GM18499 (cell line): ENCODE results near the gene CALCB.
"Not testable (repeated sequence)": the region's sequence is repeated elsewhere in the genome, so short reads cannot be mapped to it uniquely, and the experiment has no call there.

Source experiments
- ATAC-seq: cut with Tn5 transposase; IDR thresholded peaks from one replicate; pipeline ENCODE4 v1.9.1; 2021; ENCODE audit warnings: moderate number of reproducible peaks; ENCODE audit not compliant: insufficient read depth, unreplicated experiment

The CALCB gene, protein sequence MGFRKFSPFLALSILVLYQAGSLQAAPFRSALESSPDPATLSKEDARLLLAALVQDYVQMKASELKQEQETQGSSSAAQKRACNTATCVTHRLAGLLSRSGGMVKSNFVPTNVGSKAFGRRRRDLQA

DNA sequence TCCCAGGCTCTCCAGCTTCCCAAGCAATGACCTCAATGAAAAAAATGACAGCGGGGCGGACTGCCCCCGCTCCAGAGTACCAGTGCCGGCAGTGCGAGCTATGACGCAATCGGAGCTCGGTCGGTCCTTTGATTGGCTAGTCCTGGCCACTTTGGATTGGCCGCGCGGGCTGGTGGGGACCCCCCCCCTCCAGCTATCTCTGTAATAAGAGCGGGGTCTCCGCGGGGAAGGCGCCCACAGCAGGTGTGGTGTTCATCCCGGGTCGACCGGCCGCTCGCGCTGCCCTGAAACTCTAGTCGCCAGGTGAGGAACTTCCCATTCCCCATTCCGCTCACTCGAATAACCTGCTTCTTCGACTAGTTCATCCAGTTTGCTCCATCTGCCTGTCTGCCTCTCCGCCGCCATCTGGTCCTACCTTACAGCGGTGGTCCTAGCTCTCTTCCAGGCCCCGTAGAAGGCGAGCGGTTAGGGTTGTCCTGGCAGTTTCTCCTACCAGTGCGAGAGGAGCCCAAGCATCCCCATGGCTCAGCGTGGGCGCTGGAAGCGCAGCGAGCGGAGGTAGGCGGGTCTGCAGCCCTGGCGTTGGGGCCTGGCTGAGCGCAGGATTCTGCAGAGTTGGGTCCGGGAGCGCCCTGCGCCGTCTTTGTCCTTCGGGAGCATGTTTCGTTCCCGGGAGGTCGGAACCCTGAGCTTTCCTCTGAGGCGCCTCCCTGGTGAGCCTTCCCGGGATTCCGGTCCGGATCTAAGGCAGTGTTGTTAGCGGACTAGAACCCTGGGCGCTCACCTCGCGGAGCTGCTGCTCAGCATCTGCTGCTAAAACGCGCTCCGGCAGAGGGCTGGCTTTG, at the start of gene CALCB:
Gene CALCB (plus strand): TSS at position 233 of the 845 bp plus-strand sequence. CDS start 1,126 bp downstream, outside the sequence.
- no peak for ATAC-seq

DNA sequence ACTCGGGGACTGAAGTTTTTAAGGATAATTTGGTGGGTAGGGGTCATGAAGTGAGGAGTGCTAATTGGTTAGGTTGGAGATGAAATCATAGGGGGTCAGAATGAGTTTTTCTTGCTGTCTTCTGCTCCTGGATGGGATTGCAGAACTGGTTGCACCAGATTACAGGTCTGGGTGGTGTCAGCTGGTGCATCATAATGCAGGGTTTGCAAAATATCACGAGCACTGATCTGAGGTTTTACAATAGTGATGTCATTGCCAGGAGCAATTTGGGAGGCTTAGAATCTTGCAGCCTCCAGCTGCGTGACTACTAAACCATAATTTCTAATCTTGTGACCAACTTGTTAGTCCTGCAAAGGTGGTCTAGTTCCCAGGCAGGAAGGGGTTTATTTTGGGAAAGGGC, 46.4 kb upstream of the CALCB start:
- ATAC-seq: no peak

DNA sequence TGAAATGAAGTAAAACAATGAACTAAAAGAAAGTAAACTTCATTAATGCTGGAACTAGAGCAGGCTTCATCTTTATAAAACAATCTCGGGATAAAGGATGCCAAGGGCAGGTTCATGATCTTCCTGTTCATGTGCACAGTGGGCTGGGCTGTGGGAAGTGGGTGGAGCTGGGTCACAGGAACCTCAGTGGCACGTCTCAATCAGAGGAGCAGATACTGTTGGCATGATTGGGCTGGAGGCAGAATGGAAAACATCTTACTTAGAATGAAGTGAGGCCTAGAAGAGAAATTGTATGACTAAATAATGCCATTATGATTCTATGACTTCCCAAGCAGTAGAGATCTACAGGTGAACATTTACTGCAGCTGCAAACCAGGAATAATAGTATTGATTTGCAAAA, 45.4 kb upstream of the CALCB start:
- ATAC-seq: no peak

DNA sequence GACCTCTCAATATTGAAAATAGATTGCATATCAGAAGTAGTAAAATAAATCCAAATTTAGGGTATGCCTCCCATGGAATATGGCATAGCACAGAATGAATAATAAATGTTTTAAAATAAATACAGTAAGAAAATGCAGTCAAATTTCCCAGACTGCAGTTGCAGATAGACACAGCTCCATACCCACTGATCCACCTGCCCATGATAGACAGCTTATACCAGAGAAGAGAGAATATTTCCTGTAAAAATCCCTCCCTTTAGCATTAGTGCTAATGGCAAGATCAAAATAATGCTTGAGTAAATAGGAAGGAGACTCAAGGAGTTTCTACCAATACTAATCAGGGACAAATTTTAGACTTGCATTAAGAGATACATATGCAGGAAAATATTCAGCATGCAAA, 45.0 kb upstream of the CALCB start:
- no peak for ATAC-seq

DNA sequence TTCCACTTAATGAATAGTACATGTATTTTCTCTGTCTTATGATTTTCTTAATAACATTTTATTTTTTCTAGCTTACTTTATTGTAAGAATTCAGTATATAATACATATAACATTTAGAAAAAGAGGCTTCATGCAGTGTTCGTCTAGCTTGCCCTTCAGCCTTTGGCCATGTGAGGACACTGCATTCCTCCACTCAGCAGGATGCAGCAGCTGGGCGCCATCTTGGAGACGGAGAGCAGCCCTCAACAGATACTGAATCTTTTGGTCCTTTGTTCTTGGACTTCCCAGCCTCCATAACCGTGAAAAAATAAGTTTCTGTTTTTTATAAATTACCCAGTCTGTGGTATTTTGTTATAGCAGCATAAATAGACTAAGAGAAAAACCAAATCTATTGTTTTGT, 41.4 kb upstream of the CALCB start:
- ATAC-seq: not testable (repeated sequence)

DNA sequence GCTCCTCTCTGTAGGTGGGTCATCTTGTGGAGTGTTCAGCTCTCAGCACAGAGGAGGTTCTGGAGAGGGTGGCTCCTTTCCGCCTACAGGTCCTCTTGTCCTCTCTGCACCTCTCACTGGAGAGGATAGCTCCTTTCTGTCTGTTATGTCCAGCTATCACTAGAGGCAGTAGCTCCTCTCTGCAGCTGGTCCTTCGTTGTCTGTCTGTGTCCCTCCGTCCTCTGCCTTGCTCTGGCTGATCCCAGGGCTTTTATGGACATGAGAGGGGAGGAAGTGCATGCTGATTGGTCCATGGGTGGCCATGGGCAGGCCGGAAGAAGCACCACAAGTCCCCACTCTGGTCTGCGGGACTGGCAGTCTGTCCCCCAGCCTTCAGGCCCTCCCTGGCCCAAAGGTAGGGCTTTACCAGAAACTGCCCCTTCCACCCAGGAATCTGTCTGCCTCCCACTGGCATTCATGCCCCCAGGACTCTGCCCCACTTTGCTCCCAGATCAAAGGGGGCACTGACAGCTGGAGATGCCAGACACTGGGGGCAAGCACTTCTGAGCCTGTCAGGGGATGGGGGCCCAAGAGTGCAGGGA, 38.6 kb upstream of the CALCB start:
- ATAC-seq: no peak

DNA sequence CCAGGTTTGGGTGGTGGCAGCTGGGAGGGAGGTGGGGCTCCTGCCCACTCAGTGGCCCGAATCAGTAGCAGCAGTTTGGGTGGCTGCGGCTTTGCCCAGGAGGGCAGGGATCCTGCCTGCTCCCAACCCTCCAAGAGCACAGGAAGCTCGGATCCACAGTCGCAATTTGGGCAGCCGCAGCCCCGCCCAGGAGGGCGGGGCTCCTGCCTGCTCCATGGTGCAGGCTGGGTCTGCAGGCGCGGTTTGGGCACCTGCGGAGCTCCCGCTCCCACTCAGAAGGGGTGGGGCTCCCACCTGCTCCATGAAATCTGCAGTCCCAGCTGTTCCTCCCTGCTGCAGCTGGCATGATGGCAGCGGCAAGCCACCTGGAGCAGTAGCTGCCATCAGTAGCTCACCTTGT, 38.1 kb upstream of the CALCB start:
- ATAC-seq: no peak

DNA sequence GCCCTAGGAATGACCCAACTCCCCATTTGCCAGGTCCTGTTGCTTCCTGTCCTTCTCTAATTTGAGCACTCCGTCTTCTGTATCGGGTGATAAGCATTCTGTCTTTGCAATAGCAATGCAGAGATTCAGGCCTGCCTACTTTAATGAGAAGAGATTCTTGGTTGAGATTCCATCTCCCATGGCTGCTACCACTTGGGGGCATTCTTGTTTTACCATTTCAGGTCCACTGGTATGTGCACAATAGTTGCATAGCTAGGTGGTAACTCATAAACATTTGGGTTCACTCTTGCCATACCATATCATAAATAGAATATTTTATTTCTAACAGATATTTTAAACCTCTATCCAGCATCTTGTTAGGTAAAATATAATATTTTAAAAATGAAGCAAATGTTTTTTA, 34.4 kb upstream of the CALCB start:
- no peak for ATAC-seq

DNA sequence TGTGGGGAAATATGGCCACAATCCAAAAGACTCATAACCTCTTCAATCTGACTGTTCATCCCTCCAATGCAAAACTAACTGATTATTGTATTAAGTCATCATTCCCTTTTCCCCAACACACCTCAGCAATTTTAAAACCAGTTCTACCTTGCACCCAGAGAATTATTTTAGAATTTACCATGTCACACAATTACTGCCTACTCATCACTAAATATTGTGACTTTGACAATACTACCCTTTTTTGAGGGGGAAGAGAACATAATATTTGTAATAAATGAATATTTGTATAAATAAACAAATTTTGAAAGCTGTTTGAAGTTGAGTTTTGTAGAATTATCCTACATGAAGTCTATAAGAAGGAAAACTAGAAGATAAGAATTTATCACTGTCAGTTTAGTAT, 28.2 kb upstream of the CALCB start:
- no peak for ATAC-seq

DNA sequence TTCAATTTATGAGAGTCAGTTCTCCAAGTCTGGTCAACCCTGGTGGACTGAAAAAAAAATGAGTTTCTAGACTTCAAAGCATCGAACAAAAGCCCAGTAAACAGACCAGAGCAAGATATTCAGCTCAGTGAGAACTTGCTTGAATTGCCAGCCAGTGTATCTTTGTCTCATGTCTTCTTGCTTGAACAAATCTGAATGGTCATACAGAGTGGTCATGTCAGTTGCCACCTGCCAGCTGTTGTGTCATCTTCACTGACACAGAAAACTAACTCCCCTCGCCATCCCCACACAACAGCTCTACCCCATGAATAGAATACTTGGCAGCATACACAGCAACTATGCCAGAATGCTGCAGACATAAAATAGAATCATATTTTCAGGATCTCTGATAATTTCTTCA, 27.5 kb upstream of the CALCB start:
- no peak for ATAC-seq

DNA sequence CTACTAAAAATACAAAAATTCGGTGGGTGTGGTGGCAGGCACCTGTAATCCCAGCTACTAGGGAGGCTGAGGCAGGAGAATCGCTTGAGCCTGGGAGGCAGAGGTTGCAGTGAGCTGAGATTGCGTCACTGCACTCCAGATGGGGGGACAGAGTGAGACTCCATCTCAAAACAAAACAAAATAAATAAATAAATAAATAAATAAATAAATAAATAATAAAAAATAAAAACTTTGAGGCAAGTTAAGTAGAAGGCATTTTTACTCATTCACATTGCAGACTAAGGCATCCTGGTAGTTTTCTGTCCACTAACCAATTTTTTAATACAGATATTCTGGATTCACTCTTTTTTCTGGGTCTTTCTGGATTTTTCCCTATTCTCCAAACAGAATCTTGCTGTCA, 26.7 kb upstream of the CALCB start:
- ATAC-seq: not testable (repeated sequence)

DNA sequence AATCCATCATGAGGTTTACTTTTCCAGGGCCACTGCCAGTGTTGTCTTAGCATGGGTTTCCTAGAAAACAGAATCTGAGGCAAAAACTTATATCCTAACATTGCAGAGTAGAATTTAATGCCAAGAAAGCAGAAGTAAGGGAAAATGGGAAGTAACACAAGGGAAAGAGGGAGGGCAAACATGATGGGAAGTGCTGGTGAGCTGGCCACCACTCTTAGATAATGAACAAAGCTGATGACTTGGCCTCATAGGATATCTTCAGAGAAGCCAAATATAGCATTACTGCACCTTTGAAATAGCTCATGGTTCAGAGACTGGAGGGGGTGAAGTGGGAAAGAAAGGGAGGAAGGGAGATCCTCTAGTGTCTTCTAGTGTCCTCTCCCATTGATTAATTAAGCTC, 24.8 kb upstream of the CALCB start:
- no peak for ATAC-seq

DNA sequence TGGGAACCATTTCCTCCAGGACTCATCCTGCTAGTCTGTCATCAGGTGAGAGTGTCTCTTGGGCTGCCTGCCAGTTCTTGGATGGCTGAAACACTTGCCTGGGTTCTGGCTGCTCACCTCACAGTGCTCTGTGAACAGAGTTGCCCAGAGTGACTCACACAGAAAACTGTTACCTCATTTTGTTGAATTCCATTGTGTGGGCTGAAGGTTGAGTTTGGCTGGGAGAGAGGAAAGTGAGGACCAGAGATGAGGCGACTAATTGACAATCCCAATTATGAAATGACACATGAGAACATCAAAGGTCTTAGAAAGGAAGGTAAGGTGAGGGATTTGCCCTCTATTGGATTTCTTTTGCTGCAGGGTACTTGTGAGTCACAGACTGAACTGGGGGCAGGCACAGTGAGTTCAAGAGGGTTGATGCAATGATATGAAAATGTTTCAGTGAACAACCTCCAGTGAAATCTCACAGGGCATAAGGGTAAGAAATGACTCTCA, 20.2 kb upstream of the CALCB start:
- ATAC-seq: no peak

DNA sequence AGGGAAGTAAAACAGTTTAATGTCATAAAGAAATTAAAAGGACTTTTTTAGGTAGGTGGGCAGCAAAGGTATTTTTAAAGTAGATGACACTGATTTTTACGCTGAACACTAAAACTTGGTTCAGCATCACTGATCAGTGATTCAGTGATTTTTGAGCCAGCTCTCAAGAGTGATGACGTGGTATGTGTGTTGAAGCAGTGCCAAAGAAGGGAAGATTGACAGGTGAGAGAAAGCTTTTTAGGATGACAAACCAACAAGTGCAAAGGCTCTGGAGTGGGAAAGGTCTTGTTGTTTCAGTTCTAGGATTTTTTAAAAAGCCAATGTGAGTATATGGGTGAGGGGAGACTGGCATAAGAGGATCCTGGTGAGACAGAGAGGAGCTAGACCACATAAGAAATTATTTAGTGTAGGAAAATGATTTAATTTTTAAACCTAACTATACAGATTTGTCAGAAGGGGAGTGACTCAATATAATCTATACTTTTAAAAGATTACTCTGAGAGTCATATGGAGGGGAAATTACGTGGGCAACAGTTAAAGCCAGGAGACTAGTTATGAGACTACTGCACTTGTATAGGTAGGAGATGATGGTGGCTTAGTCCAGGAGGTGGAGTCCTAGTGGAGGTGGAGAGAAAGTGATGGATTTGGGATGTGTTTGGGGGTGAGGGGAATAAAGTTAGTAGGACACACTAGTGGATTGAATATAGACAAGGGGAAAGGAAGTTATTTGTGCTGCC, 17.6 kb upstream of the CALCB start:
- ATAC-seq: no peak

DNA sequence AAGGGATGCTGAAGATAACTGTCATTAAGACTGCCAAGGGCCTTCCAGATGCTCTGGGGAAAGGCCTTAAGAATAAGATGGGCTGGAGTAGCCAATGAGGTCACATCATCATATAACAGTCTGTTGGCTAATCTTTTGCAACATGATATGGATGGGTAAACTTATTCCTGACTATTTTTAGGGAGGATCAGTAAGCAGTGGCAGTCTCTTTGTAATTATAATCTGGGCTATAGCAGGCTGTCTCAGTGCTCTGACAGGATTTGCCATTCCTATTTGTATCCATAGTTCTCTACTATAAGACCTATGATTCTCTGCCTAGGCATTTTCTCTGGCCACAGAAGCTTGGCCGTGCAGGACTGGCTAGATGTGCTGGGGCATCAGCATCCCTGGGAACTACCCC, 16.1 kb upstream of the CALCB start:
- ATAC-seq: no peak

DNA sequence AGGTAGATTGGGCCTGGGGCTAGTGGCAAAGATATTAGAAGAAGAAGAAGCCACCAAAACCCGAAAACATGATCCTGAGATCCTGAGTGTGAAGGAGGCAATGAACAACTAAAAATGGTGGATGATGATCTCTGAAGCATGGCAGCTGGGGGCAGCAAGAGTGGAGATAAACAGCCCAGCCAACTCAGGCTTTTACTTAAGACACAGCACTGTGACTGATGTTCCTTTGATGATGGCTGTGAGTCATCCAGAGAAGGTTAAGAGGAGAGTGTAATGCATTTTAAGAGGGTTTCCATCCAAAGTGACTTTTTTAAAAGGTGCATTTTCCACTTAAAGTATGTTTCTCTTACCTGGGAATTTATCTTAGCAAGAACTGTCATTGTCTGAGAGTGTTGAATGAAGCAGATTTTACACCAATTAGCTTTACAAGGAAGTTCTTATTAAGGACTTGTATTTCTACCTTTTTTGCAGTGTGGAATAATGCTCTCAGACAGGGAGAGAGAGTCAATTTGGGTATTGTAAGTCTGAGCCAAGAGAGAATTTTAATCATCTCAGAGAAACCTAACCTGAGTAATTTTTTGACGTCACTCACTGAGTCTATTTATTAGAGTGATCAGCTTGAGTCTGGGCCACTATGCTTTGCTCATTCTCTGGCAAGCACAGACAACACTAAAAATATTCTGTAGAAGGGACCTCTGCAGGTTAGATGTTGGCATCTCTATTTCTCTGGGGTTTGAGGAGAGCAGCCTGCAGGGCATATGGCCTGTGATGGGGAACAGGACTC, 14.1 kb upstream of the CALCB start:
- no peak for ATAC-seq

DNA sequence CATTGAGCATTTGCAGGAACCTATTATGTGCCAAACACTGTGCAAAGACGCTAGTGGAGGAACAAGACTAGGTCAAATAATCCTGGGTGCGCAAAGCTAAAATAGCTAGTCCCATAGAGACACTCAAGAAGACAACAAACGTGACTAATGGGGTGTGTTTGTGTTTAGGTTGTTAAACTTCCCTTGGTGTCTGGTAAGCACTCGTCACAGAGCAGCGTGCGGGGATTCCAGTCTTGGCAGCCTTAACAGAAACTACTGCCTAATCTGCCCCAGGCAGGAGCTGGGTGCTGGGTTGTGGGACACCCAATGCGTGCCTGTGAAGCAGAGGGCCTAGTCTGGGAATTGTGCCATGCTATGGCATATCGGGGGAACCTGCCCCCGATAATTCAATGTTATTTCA, 10.8 kb upstream of the CALCB start:
- no peak for ATAC-seq

DNA sequence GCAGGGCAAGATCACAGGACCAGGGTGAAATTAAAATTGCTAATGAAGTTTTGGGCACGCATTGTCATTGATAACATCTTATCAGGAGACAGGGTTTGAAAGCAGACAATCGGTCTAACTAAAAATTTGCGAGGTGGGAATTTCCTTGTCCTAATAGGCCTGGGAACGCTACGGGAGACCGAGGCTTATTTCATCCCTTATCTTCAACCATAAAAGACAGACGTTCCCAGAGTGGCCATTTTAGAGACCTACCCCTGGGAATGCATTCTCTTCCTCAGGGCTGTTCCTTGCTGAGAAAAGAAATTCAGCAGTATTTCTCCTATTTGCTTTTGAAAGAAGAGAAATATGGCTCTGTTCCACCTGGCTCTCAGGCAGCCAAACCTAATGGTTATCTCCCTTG, 3.6 kb upstream of the CALCB start:
- ATAC-seq: not testable (repeated sequence)

DNA sequence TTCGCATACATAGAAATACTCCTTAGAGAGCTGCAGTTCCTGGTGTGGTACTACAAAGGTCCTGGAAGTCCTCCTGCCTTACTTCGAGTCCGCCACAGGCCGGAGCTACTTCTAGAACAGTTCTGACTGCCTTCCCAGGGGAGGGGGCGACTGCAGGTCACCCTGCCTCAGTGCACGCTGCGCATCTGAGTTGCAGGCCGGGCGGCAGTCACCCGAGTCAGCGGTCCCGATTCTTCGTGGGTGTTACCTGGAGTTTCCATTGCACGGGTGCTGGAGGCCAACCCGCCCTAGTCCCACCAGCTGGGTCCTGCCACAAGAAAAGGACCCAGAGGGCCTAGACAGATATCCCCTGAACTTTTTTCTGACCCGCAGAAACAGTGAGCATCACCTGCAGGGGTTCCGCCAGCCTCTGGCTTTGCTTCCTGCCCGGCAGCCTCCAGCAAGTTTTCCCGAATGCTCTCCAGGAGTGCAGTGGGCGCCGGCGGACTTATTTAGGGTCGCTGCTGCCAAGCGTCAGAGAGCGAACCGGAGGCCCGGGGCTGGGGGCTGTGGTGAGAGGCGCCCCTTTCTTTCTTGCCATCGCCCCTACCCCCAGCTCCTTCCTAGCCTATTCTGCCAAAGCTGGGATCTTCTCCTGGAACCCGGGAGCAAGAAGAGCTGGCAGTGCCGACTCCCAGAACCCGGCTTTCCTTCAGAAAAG, 1.7 kb upstream of the CALCB start:
- no peak for ATAC-seq
